Upper lobe of right lung (tissue), 1 donor: Measurements from ENCODE around the gene MCM9. TPM values are rescaled to one million over a fixed set of nuclear protein-coding genes. Genes with fewer than 3 reads are reported as not detected.
A peak's percentile ranks its signal among the peaks of the same experiment; 100 is the strongest.

ENCODE experiments used
- ATAC-seq: fragments of 200-7000 bp; cut with Tn5 transposase; one replicate; pipeline ENCODE4 v1.9.1; 2020; ENCODE audit warnings: mild to moderate bottlenecking, moderate library complexity
- DNase-seq: peaks from one replicate; pipeline ENCODE4 v3.0.0-alpha.2; 2020
- H3K27ac ChIP-seq: fragments of 200-600 bp; one replicate; pipeline ENCODE4 v1.8.0; 2022
- H3K27me3 ChIP-seq: fragments of 200-600 bp; one replicate; pipeline ENCODE4 v1.8.0; 2022; ENCODE audit warnings: mild to moderate bottlenecking
- H3K36me3 ChIP-seq: fragments of 200-600 bp; one replicate; pipeline ENCODE4 v1.8.0; 2022
- H3K4me1 ChIP-seq: fragments of 200-600 bp; one replicate; pipeline ENCODE4 v1.8.0; 2022
- H3K4me3 ChIP-seq: fragments of 200-600 bp; one replicate; pipeline ENCODE4 v1.8.0; 2022; ENCODE audit warnings: mild to moderate bottlenecking
- H3K9me3 ChIP-seq: fragments of 200-600 bp; one replicate; pipeline ENCODE4 v1.8.0; 2022
- intact Hi-C: fragments of 100-400 bp; cut with DNase I; formaldehyde crosslinking; loops from one replicate; pipeline ENCODE4 v1.11.0; 2022
- total RNA-seq: library from RNA; stranded (reverse); fragmentation: NEBNext Ultra II Directional; extraction: Animal tissue kit (Norgen Biotek cat#: 25700); gene quantifications from one replicate; pipeline ENCODE4 v1.2.1, GENCODE V29; 2021
- TF ChIP-seq, protein P1 (sequence below): fragments of 200-600 bp; IDR thresholded peaks from one replicate; pipeline ENCODE4 v1.8.0; 2022; ENCODE audit warnings: antibody characterized with exemption
- donor health status: DM: no; HTN: yes; CAD: no; lungs with severe emphysema.

The MCM9 gene
- total RNA-seq, 1 donor from 2014 or later, result 19.5 TPM

DNA sequence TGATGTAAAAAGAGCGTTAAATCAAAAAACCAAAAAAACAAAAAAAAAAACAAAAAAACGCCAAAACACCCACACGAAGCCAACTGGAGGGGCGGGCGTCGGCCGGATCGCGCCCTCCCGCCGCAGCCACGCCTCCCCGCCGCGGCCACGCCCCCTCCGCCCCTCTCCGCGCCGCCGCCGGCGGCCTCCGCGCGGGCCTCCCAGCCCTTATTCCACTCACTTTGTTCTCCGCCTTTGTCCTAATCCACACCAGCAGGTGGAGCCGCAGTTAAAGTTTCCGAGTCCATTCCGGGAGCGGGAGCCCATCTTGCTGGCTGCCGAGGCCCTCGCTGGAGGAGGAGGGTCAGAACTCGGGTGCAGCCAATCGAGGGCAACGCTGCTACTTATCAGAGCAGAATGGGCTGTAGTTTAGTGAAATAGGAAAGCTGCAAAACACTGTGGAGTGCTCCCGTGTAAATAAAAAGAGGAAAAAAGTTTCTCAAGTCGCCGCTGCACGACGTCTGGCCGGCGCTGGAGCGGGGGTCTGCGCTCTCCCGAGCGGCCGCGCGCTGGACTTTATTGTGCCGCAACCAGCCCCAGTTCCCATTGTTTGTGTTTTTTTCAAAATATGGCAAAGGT lies 41.0 kb downstream of the MCM9 start, which contains the start of gene ASF1A:
TSS of gene ASF1A (plus strand) at position 346 of the 618 bp plus-strand sequence. CDS start at position 608, 262 bp downstream.
- DNase-seq (peak; percentile 97), ATAC-seq (peak; percentile 95)
- H3K9me3 ChIP-seq, result no peaks in the 10 kb centered on the region
- peak within 1 kb of the TSS; percentile 95 for H3K4me3 ChIP-seq
- intact Hi-C loops, result no loop called here
- H3K27ac ChIP-seq, result peak within 1 kb of the TSS; percentile 97
- peaks cover 31% of the 10 kb centered on the region for H3K4me1 ChIP-seq
- no peaks in the 10 kb centered on the region for H3K36me3 ChIP-seq
- TF ChIP-seq, protein P1, sequence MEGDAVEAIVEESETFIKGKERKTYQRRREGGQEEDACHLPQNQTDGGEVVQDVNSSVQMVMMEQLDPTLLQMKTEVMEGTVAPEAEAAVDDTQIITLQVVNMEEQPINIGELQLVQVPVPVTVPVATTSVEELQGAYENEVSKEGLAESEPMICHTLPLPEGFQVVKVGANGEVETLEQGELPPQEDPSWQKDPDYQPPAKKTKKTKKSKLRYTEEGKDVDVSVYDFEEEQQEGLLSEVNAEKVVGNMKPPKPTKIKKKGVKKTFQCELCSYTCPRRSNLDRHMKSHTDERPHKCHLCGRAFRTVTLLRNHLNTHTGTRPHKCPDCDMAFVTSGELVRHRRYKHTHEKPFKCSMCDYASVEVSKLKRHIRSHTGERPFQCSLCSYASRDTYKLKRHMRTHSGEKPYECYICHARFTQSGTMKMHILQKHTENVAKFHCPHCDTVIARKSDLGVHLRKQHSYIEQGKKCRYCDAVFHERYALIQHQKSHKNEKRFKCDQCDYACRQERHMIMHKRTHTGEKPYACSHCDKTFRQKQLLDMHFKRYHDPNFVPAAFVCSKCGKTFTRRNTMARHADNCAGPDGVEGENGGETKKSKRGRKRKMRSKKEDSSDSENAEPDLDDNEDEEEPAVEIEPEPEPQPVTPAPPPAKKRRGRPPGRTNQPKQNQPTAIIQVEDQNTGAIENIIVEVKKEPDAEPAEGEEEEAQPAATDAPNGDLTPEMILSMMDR, result peak; percentile 51
- H3K27me3 ChIP-seq, result no peaks in the 10 kb centered on the region

DNA sequence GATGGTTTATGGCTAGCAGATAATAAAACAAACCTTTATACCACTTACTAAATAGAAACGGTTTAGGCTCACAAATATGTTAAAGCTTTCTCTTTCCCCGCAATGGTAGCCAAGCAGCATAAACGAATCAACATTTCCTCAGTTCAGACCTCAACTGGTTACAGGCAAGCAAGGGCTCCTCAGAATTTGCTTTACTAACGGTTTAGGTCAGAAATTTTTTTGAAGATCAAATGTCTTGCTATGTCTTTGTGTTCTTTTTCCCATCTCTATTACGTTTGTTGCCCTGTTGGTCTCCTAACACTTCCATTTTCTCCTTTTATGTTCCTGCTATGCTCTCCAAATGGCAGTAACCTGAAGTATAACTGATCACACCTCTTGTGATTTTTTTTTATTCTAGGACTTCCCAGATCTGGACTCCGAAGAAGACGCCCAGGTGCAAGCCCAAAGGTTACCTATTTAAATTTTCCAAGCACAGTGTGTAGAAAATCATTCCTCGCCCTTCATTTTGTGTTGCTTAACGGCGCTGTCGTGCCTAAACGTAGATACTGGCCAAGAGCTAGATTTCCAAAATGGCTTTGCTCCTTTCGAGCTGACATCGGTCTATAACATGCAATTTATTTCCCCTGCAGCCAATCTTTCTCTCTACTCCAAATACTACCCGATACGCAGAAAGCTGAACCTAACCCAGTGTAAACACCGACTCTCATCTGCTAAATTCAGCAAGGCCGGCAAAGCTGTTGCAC lies 41.7 kb downstream of the MCM9 start:
- Histone ChIP-seq H3K36me3 (no peaks in the 10 kb centered on the region), H3K27me3 (no peaks in the 10 kb centered on the region), H3K4me3 (peak overlapping the region; percentile 95), H3K4me1 (peaks cover 30% of the 10 kb centered on the region), H3K27ac (peak overlapping the region; percentile 95), H3K9me3 (no peaks in the 10 kb centered on the region)
- peak; percentile 2 for ATAC-seq
- DNase-seq, result no peak
- intact Hi-C loops, result no loop called here
- TF ChIP-seq, protein P1, result no peak

DNA sequence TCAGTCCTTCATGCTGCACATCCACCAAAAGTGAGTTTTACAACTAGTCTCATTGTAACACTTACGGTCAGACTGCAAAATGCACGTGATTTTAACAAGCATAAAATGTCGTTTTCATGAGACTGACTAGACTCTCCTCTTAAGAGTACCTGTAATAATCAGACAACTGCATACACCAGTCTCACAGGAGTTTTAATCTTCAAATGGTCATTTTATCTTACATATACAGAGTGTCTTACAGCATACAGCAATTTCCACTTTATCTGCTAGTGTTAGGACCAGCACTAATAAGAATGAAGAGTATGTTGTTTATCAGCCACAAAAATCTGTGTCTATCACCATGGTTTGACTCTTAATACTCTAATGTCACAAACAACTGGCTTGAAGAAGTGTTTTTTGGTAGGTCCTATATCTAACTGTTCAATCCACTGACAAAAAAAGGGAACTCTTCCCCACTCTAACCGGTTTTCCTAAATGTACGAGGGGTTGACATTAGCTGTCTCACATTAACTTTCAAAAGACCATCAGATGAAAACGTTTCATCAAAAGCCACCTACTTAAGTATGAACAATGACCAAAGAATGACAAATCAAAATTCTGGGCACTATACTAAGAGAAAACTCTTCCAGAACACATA lies 42.5 kb downstream of the MCM9 start:
- no peak for DNase-seq
- Histone ChIP-seq H3K36me3 (no peaks in the 10 kb centered on the region), H3K27me3 (no peaks in the 10 kb centered on the region), H3K27ac (peak overlapping the region; percentile 95), H3K4me1 (peaks cover 30% of the 10 kb centered on the region), H3K9me3 (no peaks in the 10 kb centered on the region), H3K4me3 (peak overlapping the region; percentile 95)
- no peak for ATAC-seq
- TF ChIP-seq, protein P1, result no peak
- intact Hi-C loops, result no loop called here

DNA sequence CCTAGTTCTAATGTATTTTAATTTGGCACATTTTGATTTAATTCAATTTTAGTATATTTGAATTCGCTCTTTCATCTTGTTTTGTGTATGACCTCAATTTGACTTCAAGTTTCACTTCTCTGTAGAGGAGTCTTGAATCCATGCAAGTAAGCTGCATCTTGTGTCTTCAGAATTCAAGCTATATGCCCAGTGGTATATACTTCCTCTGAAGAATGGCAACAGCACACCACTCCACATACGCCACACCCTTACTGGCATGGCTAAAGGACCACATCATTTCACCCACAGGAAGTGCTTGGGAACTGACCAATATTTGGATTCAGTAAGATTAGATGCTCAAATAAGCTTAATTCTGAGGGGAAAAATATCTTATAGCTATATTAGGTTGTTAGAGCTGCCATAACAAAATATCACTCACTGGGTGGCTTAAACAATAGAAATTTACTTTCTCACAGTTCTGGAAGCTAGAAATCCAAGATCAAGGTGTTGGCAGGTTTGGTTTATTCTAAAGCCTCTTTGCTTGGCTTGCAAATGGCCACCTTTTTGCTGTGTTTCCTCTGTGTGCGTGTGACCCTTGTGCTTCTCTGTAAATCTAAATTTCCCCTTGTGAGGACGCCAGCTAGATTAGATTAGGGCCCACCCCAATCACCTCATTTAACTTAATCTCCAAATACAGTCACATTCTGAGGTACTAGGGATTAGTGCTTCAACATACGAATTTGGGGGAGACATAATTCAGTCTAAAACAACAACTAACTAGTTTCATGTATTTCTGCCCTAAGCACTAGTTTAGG lies 43.8 kb downstream of the MCM9 start:
- TF ChIP-seq, protein P1, result no peak
- no peak for ATAC-seq
- DNase-seq, result no peak
- Histone ChIP-seq H3K4me3 (no peak overlapping the region), H3K9me3 (no peaks in the 10 kb centered on the region), H3K36me3 (no peaks in the 10 kb centered on the region), H3K27me3 (no peaks in the 10 kb centered on the region), H3K4me1 (peaks cover 21% of the 10 kb centered on the region), H3K27ac (peak overlapping the region; percentile 95)
- intact Hi-C loops, result no loop called here

DNA sequence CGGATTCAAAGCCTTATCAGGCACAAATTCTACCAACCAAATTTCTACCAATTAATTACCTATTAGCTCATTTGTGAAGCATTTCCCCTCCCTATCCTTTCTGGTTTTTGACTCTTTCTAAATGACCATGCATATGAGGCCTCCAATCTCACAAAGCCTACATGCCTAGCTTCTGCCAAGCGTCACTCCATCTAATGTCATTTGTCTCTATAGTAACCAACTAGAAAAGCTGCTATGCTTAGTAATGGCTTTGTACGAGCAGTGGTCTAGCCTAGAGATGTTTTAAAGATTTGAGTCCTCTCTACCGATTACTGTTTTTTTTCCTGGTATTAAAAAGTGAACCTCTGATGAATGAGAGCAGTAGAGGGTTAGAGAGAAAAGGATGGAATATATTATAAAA lies 45.8 kb downstream of the MCM9 start:
- no peaks in the 10 kb centered on the region for H3K9me3 ChIP-seq
- no peaks in the 10 kb centered on the region for H3K36me3 ChIP-seq
- intact Hi-C loops, result no loop called here
- H3K27me3 ChIP-seq, result no peaks in the 10 kb centered on the region
- no peak overlapping the region for H3K27ac ChIP-seq
- no peak overlapping the region for H3K4me3 ChIP-seq
- DNase-seq, result no peak
- H3K4me1 ChIP-seq, result peaks cover 19% of the 10 kb centered on the region
- ATAC-seq, result no peak
- TF ChIP-seq, protein P1, result no peak
